Measurements from ENCODE around the gene UBQLNL. TPM values are rescaled to one million over a fixed set of nuclear protein-coding genes. Genes with fewer than 3 reads are reported as not detected.

The UBQLNL gene
- total RNA-seq, 1 experiment from 2014 or later, result not detected

- no peak for DNase-seq
- Mint-ChIP-seq H3K36me3 (ENCODE audit: insufficient read depth in 1 of 3, low read depth in 3 of 3) (no peaks in the 10 kb centered on the region), H3K9me3 (no peaks in the 10 kb centered on the region), H3K4me3 (no peak overlapping the region), H3K27me3 (ENCODE audit: low read depth) (peaks cover 19% of the 10 kb centered on the region), H3K27ac (peak overlapping the region in 2 of 3 experiments; percentile 21 to 29; a peak in 1 of 7 replicates), H3K4me1 (no peaks in the 10 kb centered on the region)
- Histone ChIP-seq H3K9ac (ENCODE audit: extremely low read depth, insufficient read length, low read length) (no peak overlapping the region), H3K4ac (ENCODE audit: low read depth, low read length) (no peak overlapping the region), H3K27me3 (ENCODE audit: insufficient read depth, low read length) (no peaks in the 10 kb centered on the region), H3K14ac (ENCODE audit: insufficient read depth, low read length) (no peak overlapping the region), H2AK5ac (ENCODE audit: insufficient read length, low read length) (no peak overlapping the region), H3K79me2 (ENCODE audit: insufficient read depth, low read length) (no peaks in the 10 kb centered on the region), H3K9me3 (ENCODE audit: control insufficient read depth, low read depth, low read length) (no peaks in the 10 kb centered on the region), H2BK20ac (ENCODE audit: low read depth, low read length, poor library complexity, severe bottlenecking) (no peak overlapping the region), H3K4me2 (ENCODE audit: insufficient read depth, insufficient read length, low read length) (no peak overlapping the region), H3K23me2 (ENCODE audit: insufficient read length, low read depth, low read length, poor library complexity, severe bottlenecking) (no peaks in the 10 kb centered on the region), H2AFZ (ENCODE audit: low read length) (no peak overlapping the region), H3K18ac (ENCODE audit: insufficient read length, low read depth, low read length) (no peak overlapping the region), H3T11ph (ENCODE audit: low read length) (no peak overlapping the region), H3K56ac (ENCODE audit: insufficient read length, low read depth, low read length) (no peak overlapping the region), H4K8ac (replicated peaks; ENCODE audit: insufficient read length, low read depth, low read length) (no peak overlapping the region), H3K23ac (ENCODE audit: insufficient read length, low read depth, low read length) (no peak overlapping the region), H4K91ac (ENCODE audit: insufficient read length, low read depth, low read length) (no peak overlapping the region), H3K79me1 (ENCODE audit: insufficient read depth, low read depth, low read length, poor library complexity, severe bottlenecking) (no peaks in the 10 kb centered on the region), H3K27ac (ENCODE audit: insufficient read length, low read depth, low read length) (no peak overlapping the region), H4K20me1 (ENCODE audit: control insufficient read depth, insufficient read depth, insufficient read length) (no peaks in the 10 kb centered on the region), H2BK120ac (ENCODE audit: low read depth, low read length, poor library complexity, severe bottlenecking) (no peak overlapping the region), H4K5ac (ENCODE audit: insufficient read length, low read depth, low read length) (no peak overlapping the region), H3K4me1 (ENCODE audit: insufficient read depth, low read length) (no peaks in the 10 kb centered on the region), H2BK5ac (ENCODE audit: insufficient read length, low read length) (no peak overlapping the region), H2BK12ac (ENCODE audit: insufficient read length, low read depth, low read length) (no peak overlapping the region), H2BK15ac (ENCODE audit: low read depth, low read length) (no peak overlapping the region)
- no CpG with 5 or more reads among the region's 2 CpGs for WGBS (ENCODE audit: extremely low coverage, insufficient read length, low lambda C conversion rate)
- no peak for TF ChIP-seq CTCF (conservative IDR thresholded peaks at IDR 0.05)
Measured at GRCh38 chr11:5531053-5531831, 14.7 kb upstream of the UBQLNL start.
